Femur (tissue), 1 donor: ENCODE data around the gene FHOD3.

Source experiments
- DNase-seq: peaks from one replicate; pipeline ENCODE4 v3.0.0-alpha.2; 2017

The FHOD3 gene

GRCh38 chr18:36415171-36415570 lies 117.7 kb downstream of the FHOD3 start:
- DNase-seq: no peak

GRCh38 chr18:36415625-36416024 lies 118.1 kb downstream of the FHOD3 start:
- DNase-seq: no peak

- DNase-seq: peak; percentile 53
Observed at GRCh38 chr18:36419188-36419899, 121.8 kb downstream of the FHOD3 start.

- DNase-seq: no peak
Observed at GRCh38 chr18:36419900-36420531, 122.5 kb downstream of the FHOD3 start.

DNA sequence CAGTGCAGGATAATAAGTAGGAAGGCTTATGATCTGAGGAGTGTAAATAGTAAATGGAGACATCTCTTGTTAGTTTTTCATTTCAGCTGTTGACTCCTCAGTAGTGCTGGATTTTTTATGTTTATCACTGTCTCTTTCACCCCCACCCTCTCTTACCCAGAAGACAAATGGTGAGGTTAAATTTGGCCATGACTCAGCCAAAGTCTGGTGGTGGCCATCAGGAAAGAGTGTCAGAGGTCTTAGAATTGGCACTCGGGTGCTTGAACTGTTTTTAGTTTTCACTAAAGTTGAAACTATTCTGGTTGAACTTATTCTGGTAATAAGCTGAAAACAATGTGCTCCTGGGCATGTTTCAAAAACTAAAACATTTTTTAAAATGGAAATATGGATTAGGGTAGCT lies 123.3 kb downstream of the FHOD3 start:
- DNase-seq: no peak

- DNase-seq: no peak
Observed at GRCh38 chr18:36424741-36425142, 127.2 kb downstream of the FHOD3 start.

DNA sequence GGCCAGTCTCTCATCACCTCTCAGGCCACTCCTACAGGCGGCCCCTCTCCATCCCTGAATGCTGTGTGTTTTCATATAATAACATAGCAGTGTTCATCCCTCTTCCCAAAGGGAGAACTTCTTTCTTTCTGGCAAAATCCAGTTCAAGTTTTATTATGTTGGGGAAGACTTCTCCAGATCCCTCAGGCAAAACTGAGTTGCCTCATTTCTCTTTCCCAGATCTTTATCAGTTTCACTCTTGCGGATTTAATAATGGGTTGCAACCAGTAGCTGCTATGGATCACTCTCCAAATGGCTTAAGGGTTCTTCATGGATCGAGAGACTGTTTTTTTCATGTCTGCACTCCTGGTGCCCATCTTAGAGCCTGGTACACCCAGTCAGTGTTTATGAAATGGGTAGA lies 129.9 kb downstream of the FHOD3 start:
- no peak for DNase-seq

- DNase-seq: no peak
Observed at GRCh38 chr18:36427831-36428230, 130.3 kb downstream of the FHOD3 start.

GRCh38 chr18:36428431-36429029 lies 131.0 kb downstream of the FHOD3 start:
- DNase-seq: no peak

- DNase-seq: no peak
Observed at GRCh38 chr18:36432880-36433555, 135.5 kb downstream of the FHOD3 start.

- DNase-seq: no peak
Observed at GRCh38 chr18:36436387-36436786, 138.9 kb downstream of the FHOD3 start.

- no peak for DNase-seq
Observed at GRCh38 chr18:36440614-36441013, 143.1 kb downstream of the FHOD3 start.

DNA sequence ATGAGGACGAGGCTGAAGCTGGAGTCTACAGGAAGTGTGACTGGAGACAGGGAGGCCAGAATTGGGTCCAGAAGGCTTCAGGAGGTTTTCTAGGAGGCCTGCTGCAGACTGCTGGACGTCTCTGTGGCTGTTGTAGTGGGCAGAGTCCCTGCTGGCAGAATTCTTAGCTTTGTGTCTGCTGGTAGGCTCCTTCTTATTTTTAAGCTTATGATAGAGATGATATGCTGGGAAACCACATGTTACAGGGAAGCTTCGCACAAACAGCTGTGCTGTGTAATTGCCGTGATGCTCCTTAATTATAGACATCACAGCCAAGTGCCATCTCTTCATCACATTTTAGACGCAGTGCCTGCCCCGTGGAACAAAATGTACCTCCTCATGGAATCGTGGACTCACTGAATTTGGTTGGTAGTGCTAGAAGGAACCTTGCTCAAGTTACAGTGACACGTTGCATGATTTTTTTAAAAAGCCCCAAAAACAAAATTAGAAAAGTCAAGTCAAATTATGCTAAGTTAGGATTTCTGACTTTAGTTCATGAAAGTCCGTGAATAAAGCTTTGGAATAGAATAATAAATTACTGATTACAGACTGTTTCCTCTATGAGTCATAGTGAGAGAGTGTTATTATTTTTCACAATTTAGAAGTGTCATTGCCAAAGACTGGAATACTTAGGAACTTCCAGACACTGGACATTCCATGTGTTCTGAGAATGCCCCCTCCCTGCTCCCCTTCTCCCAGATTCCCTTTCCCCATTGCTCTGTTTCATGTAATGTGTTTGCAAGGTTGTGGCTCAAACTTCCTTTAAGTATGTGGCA lies 144.1 kb downstream of the FHOD3 start:
- DNase-seq: no peak

DNA sequence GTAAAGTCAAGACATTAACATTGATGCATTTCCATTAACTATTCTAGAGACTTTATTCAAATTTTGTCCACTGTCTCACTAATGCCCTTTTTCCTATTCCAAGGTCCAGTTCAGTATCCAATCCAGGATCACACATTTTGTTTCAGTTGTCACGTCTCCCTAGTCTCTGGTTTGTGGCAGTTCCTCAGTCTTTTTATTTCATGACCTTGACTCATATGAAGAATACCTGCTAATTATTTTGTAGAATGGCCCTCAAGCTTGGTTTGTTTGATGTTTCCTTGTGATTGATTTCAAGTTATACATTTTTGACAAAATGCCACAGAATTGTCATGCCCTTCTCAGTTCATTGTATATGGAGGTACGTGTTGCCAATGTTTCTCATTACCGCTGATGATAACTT lies 145.2 kb downstream of the FHOD3 start:
- DNase-seq: no peak

DNA sequence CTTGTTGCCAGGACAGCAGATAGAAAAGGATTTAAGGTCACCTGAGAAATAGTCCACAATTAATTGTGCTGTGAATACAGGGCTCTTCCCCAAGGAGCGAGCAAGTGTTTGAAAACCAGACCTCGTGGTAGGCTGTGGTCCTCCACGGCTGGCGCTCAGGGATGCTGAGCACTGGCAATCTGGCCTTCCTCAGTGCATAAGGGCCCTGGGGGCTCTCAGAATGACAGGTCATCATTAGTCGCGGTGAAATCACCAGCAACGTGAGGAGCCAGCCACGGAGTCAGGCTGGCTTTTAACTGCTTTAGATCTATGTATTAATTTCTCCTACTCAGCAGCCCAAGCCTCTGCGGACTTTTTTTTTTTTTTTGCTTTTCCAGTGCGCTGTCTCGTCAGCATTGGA lies 148.5 kb downstream of the FHOD3 start:
- DNase-seq: no peak

- DNase-seq: no peak
Observed at GRCh38 chr18:36448384-36449290, 151.1 kb downstream of the FHOD3 start.

- no peak for DNase-seq
Observed at GRCh38 chr18:36449451-36449850, 151.9 kb downstream of the FHOD3 start.

DNA sequence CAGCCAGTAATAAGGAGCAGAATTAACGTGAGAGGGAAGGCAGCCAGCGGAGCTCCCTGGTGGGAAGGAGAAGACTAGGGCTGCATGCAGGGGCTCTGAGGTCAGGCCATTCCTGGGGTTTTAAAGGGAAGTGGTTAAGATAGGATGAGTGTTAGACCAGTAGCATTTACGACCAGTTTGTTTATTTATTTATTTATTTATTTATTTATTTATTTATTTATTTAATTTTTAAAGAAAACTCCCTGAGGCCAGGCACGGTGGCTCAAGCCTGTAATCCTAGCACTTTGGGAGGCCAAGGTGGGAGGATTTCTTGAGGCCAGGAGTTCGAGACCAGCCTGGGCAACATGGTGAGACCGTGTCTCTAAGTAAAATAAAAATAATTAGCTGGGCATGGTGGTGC lies 152.8 kb downstream of the FHOD3 start:
- DNase-seq: no peak

DNA sequence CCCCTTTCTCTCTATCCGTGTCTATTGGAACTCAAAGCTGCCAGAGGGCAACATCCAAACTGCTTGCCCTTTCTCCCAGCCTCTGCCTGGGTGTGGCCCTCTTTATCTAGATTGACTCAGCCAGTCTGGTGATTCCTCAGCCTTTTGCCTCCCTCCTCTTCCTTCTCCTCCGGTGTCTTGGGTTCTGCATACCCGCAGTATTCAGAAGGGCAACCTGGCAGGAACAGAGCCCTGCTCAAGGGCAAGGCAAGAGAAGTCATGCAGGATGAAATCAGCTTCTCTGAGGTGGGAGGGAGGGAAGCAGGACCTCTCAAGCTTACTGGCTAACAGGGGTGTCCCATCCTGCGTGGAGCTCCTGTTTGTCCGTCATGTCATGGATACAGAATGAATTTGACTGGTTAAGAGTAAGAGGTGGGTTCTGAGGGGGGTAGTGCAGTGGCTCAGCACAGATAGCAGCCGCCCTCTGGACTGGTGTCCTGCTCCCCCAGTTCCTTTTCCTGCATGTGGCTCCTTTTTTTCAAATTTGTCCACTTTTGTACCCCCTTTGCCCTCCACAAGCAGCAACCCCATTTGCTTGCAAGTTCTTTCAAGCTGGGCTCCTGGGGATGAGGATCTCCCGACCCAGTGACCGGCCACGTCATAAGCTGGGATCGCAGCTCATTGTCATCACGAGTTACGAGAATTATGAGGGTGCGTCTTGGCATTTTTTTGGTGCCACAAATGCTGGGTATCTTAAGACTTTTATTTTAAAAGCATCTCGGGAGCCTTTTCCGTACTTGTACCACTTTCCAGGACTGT lies 154.1 kb downstream of the FHOD3 start:
- DNase-seq: no peak

- DNase-seq: no peak
Observed at GRCh38 chr18:36454245-36454644, 156.7 kb downstream of the FHOD3 start.
